DND-41 (cell line): ENCODE results near the gene USP10.

ENCODE experiments used
- ATAC-seq: fragments of 200-7000 bp; cut with Tn5 transposase; 3 replicates; pipeline ENCODE4 v1.9.1; 2021; ENCODE audit warnings: low read depth; ENCODE audit not compliant: insufficient read depth
- DNase-seq: peaks from one replicate; pipeline ENCODE4 v3.0.0-alpha.2; 2020
- H2AFZ ChIP-seq: 2 replicates; pipeline ENCODE4 v1.6.0; 2012; ENCODE audit warnings: low read depth, low read length
- H3K27ac ChIP-seq: 2 replicates; pipeline ENCODE4 v1.5.1; 2012; ENCODE audit warnings: low read length, inconsistent platforms
- H3K27me3 ChIP-seq: fragments of 200-600 bp; sonication (generic); 2 replicates; pipeline ENCODE4 v1.6.0; 2012; ENCODE audit warnings: low read length, mild to moderate bottlenecking, inconsistent platforms; ENCODE audit not compliant: insufficient read depth, poor library complexity
- H3K36me3 ChIP-seq: 2 replicates; pipeline ENCODE4 v1.5.1; 2012; ENCODE audit warnings: low read length, inconsistent platforms; ENCODE audit not compliant: insufficient read depth
- H3K4me1 ChIP-seq: 2 replicates; pipeline ENCODE4 v1.5.1; 2012; ENCODE audit warnings: mild to moderate bottlenecking, low read length; ENCODE audit not compliant: insufficient read depth
- H3K4me2 ChIP-seq: 2 replicates; pipeline ENCODE4 v1.6.0; 2012; ENCODE audit warnings: mild to moderate bottlenecking, moderate library complexity, low read length, inconsistent platforms; ENCODE audit not compliant: insufficient read depth
- H3K4me3 ChIP-seq, 2 experiments: fragments of 200-600 bp in 1 of 2; shearing (Covaris generic) in 1 of 2; 2 replicates each; pipeline ENCODE4 v1.5.1; 2012 to 2016; ENCODE audit warnings: inconsistent platforms in 2 of 2, low read length in 2 of 2, mild to moderate bottlenecking in 2 of 2, low read depth in 1 of 2, moderate library complexity in 1 of 2
- H3K79me2 ChIP-seq: 2 replicates; pipeline ENCODE4 v1.6.0; 2012; ENCODE audit warnings: low read length, inconsistent platforms; ENCODE audit not compliant: insufficient read depth
- H3K9ac ChIP-seq: 2 replicates; pipeline ENCODE4 v1.6.0; 2012; ENCODE audit warnings: low read depth, mild to moderate bottlenecking, inconsistent platforms, low read length, moderate library complexity
- H3K9me3 ChIP-seq: 2 replicates; pipeline ENCODE4 v1.5.1; 2012; ENCODE audit warnings: low read length, moderate library complexity, mild to moderate bottlenecking, inconsistent platforms; ENCODE audit not compliant: insufficient read depth, severe bottlenecking
- H4K20me1 ChIP-seq: 2 replicates; pipeline ENCODE4 v1.6.0; 2012; ENCODE audit warnings: low read length; ENCODE audit not compliant: insufficient read depth
- CTCF ChIP-seq: IDR thresholded peaks from 2 replicates; pipeline ENCODE4 v1.5.1; 2012; ENCODE audit warnings: borderline replicate concordance, low read length, moderate library complexity, mild to moderate bottlenecking; ENCODE audit not compliant: poor library complexity, severe bottlenecking; ENCODE audit errors: extremely low read depth
- EZH2 ChIP-seq: IDR thresholded peaks from 3 replicates; pipeline ENCODE4 v1.6.1; 2012; ENCODE audit warnings: borderline replicate concordance, low read depth, mild to moderate bottlenecking, moderate library complexity, low read length, inconsistent platforms; ENCODE audit not compliant: severe bottlenecking

Gene USP10

GRCh38 chr16:84815462-84815861, 115.7 kb downstream of the USP10 start:
- Histone ChIP-seq H3K4me1 (peaks cover 26% of the 10 kb centered on the region), H3K27me3 (peaks cover 5% of the 10 kb centered on the region), H3K4me3 (no peak overlapping the region), H3K79me2 (no peaks in the 10 kb centered on the region), H3K27ac (no peak overlapping the region), H4K20me1 (peaks cover 10% of the 10 kb centered on the region), H3K36me3 (no peaks in the 10 kb centered on the region), H3K4me2 (no peak overlapping the region), H2AFZ (no peak overlapping the region), H3K9ac (no peak overlapping the region), H3K9me3 (no peaks in the 10 kb centered on the region)
- TF ChIP-seq CTCF (no peak), EZH2 (no peak)
- ATAC-seq (no peak), DNase-seq (no peak)

GRCh38 chr16:84816023-84816422, 116.2 kb downstream of the USP10 start:
- no peak for ATAC-seq
- H4K20me1 ChIP-seq: peaks cover 14% of the 10 kb centered on the region
- H3K27ac ChIP-seq: no peak overlapping the region
- no peak overlapping the region for H3K9ac ChIP-seq
- no peaks in the 10 kb centered on the region for H3K79me2 ChIP-seq
- H3K27me3 ChIP-seq: peaks cover 11% of the 10 kb centered on the region
- no peak for DNase-seq
- no peak overlapping the region for H3K4me2 ChIP-seq
- peaks cover 24% of the 10 kb centered on the region for H3K4me1 ChIP-seq
- H2AFZ ChIP-seq: no peak overlapping the region
- no peaks in the 10 kb centered on the region for H3K9me3 ChIP-seq
- H3K36me3 ChIP-seq: no peaks in the 10 kb centered on the region
- no peak overlapping the region for H3K4me3 ChIP-seq
- TF ChIP-seq EZH2 (no peak), CTCF (no peak)

GRCh38 chr16:84816485-84816884, 116.7 kb downstream of the USP10 start:
- H3K27ac ChIP-seq: no peak overlapping the region
- peaks cover 15% of the 10 kb centered on the region for H3K27me3 ChIP-seq
- no peaks in the 10 kb centered on the region for H3K36me3 ChIP-seq
- no peak overlapping the region for H3K4me3 ChIP-seq
- no peaks in the 10 kb centered on the region for H3K9me3 ChIP-seq
- H3K4me1 ChIP-seq: peaks cover 19% of the 10 kb centered on the region
- H3K79me2 ChIP-seq: no peaks in the 10 kb centered on the region
- H3K4me2 ChIP-seq: no peak overlapping the region
- no peak overlapping the region for H3K9ac ChIP-seq
- TF ChIP-seq EZH2: no peak
- TF ChIP-seq CTCF: no peak
- no peak for ATAC-seq
- peaks cover 18% of the 10 kb centered on the region for H4K20me1 ChIP-seq
- no peak for DNase-seq
- no peak overlapping the region for H2AFZ ChIP-seq

GRCh38 chr16:84817206-84817605, 117.4 kb downstream of the USP10 start:
- H2AFZ ChIP-seq: no peak overlapping the region
- peaks cover 18% of the 10 kb centered on the region for H4K20me1 ChIP-seq
- no peaks in the 10 kb centered on the region for H3K79me2 ChIP-seq
- H3K27ac ChIP-seq: no peak overlapping the region
- TF ChIP-seq EZH2: no peak
- H3K9me3 ChIP-seq: no peaks in the 10 kb centered on the region
- no peak overlapping the region for H3K4me2 ChIP-seq
- peaks cover 15% of the 10 kb centered on the region for H3K4me1 ChIP-seq
- H3K4me3 ChIP-seq: no peak overlapping the region
- H3K36me3 ChIP-seq: no peaks in the 10 kb centered on the region
- no peak for ATAC-seq
- peaks cover 15% of the 10 kb centered on the region for H3K27me3 ChIP-seq
- no peak for DNase-seq
- H3K9ac ChIP-seq: no peak overlapping the region
